COR-L47 (cell line): ENCODE measurements around the gene CTNNA3.
"Not testable (repeated sequence)": the region's sequence is repeated elsewhere in the genome, so short reads cannot be mapped to it uniquely, and the experiment has no call there.

Experiments
- DNase-seq: peaks from one replicate; lab custom pipeline; 2025; lab: John Stamatoyannopoulos, UW

Gene CTNNA3

GRCh38 chr10:67246066-67246555 is 449.9 kb downstream of the CTNNA3 start:
- no peak for DNase-seq

GRCh38 chr10:67242528-67242927 is 453.5 kb downstream of the CTNNA3 start:
- no peak for DNase-seq

- no peak for DNase-seq
Measured at GRCh38 chr10:67241451-67241850, 454.5 kb downstream of the CTNNA3 start.

- DNase-seq: no peak
Measured at GRCh38 chr10:67239864-67240497, 456.0 kb downstream of the CTNNA3 start.

- not testable (repeated sequence) for DNase-seq
Measured at GRCh38 chr10:67230680-67231500, 465.1 kb downstream of the CTNNA3 start.

GRCh38 chr10:67225226-67225625 is 470.8 kb downstream of the CTNNA3 start:
- no peak for DNase-seq

GRCh38 chr10:67224553-67224952 is 471.4 kb downstream of the CTNNA3 start:
- no peak for DNase-seq

- DNase-seq: no peak
Measured at GRCh38 chr10:67222934-67223333, 473.1 kb downstream of the CTNNA3 start.

- no peak for DNase-seq
Measured at GRCh38 chr10:67221939-67222494, 474.0 kb downstream of the CTNNA3 start.

GRCh38 chr10:67211680-67212079 is 484.3 kb downstream of the CTNNA3 start:
- DNase-seq: no peak

GRCh38 chr10:67207923-67208322 is 488.1 kb downstream of the CTNNA3 start:
- not testable (repeated sequence) for DNase-seq

- DNase-seq: no peak
Measured at GRCh38 chr10:67200913-67201564, 495.0 kb downstream of the CTNNA3 start.

- no peak for DNase-seq
Measured at GRCh38 chr10:67175354-67175753, 520.6 kb downstream of the CTNNA3 start.

GRCh38 chr10:67173787-67174186 is 522.2 kb downstream of the CTNNA3 start:
- DNase-seq: no peak

GRCh38 chr10:67171970-67172369 is 524.0 kb downstream of the CTNNA3 start:
- DNase-seq: no peak

- no peak for DNase-seq
Measured at GRCh38 chr10:67156239-67156638, 539.8 kb downstream of the CTNNA3 start.

- no peak for DNase-seq
Measured at GRCh38 chr10:67151471-67151870, 544.5 kb downstream of the CTNNA3 start.

GRCh38 chr10:67144530-67144929 is 551.5 kb downstream of the CTNNA3 start:
- DNase-seq: no peak

- no peak for DNase-seq
Measured at GRCh38 chr10:67141300-67141699, 554.7 kb downstream of the CTNNA3 start.

GRCh38 chr10:67140641-67141040 is 555.4 kb downstream of the CTNNA3 start:
- no peak for DNase-seq

GRCh38 chr10:67127441-67127840 is 568.6 kb downstream of the CTNNA3 start:
- no peak for DNase-seq

GRCh38 chr10:67119651-67120050 is 576.3 kb downstream of the CTNNA3 start:
- no peak for DNase-seq
